DMS114 treated with DMSO at 0.1 percent for 48 hours (cell line): Measurements from ENCODE around the gene SGPP2.
A peak's percentile ranks its signal among the peaks of the same experiment; 100 is the strongest.
"Not testable (repeated sequence)": the region's sequence is repeated elsewhere in the genome, so short reads cannot be mapped to it uniquely, and the experiment has no call there.

ENCODE experiments used
- DNase-seq: peaks from one replicate; lab custom pipeline; 2025; ENCODE audit not compliant: unreplicated experiment; lab: John Stamatoyannopoulos, UW

SGPP2 gene

GRCh38 chr2:222572751-222573174 lies 148.4 kb downstream of the SGPP2 start:
- no peak for DNase-seq

GRCh38 chr2:222575618-222576017 lies 151.3 kb downstream of the SGPP2 start:
- DNase-seq: no peak

- no peak for DNase-seq
Measured at GRCh38 chr2:222576171-222577081, 152.1 kb downstream of the SGPP2 start.

- no peak for DNase-seq
Measured at GRCh38 chr2:222577341-222577740, 153.0 kb downstream of the SGPP2 start.

GRCh38 chr2:222582928-222583327 lies 158.6 kb downstream of the SGPP2 start:
- peak; percentile 12 for DNase-seq

GRCh38 chr2:222584589-222584988 lies 160.2 kb downstream of the SGPP2 start:
- DNase-seq: not testable (repeated sequence)

- DNase-seq: no peak
Measured at GRCh38 chr2:222591661-222592060, 167.3 kb downstream of the SGPP2 start.

GRCh38 chr2:222592176-222592575 lies 167.8 kb downstream of the SGPP2 start:
- no peak for DNase-seq

GRCh38 chr2:222594679-222595078 lies 170.3 kb downstream of the SGPP2 start:
- no peak for DNase-seq

GRCh38 chr2:222595581-222595980 lies 171.2 kb downstream of the SGPP2 start:
- no peak for DNase-seq

GRCh38 chr2:222598611-222599010 lies 174.3 kb downstream of the SGPP2 start:
- DNase-seq: no peak

- DNase-seq: no peak
Measured at GRCh38 chr2:222603501-222603900, 179.2 kb downstream of the SGPP2 start.

- DNase-seq: no peak
Measured at GRCh38 chr2:222604749-222605515, 180.6 kb downstream of the SGPP2 start.

- DNase-seq: no peak
Measured at GRCh38 chr2:222606306-222606705, 182.0 kb downstream of the SGPP2 start.

GRCh38 chr2:222608081-222608480 lies 183.7 kb downstream of the SGPP2 start:
- no peak for DNase-seq

GRCh38 chr2:222609381-222609780 lies 185.0 kb downstream of the SGPP2 start:
- DNase-seq: no peak
